ENCODE measurements around the gene RTL5.

DNA sequence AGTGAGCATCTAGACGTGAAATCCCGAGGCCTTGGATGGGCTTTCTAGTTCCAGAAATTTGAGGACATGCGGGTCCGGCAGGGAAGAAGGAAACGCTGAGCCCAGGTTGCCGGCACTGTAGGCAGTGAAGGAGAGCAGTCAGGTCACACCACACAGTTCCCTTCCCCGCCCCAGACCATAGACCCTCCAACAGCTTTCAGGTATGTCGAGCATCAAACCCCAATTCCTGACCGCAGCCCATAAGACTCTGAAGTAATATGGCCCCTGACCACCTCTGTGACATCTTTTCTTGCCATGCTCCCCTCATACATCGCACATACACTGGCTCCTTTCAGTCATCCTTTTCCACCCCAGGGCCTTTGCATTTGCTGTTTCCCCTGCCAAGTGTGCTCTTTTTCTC, 23.0 kb downstream of the RTL5 start:
- TF ChIP-seq CTCF (IDR thresholded peaks at IDR 0.05): no peak
- TF ChIP-seq POLR2AphosphoS5 (IDR thresholded peaks at IDR 0.05): no peak
- TF ChIP-seq POLR2A (IDR thresholded peaks at IDR 0.05): no peak

Data from gastroesophageal sphincter (tissue), 3 donors.